H1 (cell line): ENCODE measurements around the gene WDFY4. TPM values are rescaled to one million over a fixed set of nuclear protein-coding genes. Genes with fewer than 3 reads are reported as not detected.

Experiments
- CHD2 ChIP-seq: IDR thresholded peaks from 2 replicates; pipeline ENCODE4 v1.6.1; 2012; ENCODE audit warnings: low read length, improper control_type of control experiment
- EZH2 ChIP-seq: fragments of 200-600 bp; sonication (generic); IDR thresholded peaks from 2 replicates; pipeline ENCODE4 v1.7.1; 2012; ENCODE audit warnings: low read depth, mild to moderate bottlenecking, moderate library complexity, low read length, inconsistent platforms; ENCODE audit not compliant: severe bottlenecking
- MAFK ChIP-seq: IDR thresholded peaks from 2 replicates; pipeline ENCODE4 v1.6.1; 2012; ENCODE audit warnings: low read depth, mild to moderate bottlenecking, improper control_type of control experiment, low read length
- polyA plus RNA-seq, 7 experiments: library from polyadenylated mRNA; depleted of rRNA in 3 of 7; stranded (reverse) in 5 of 7; unstranded in 2 of 7; fragments of >200 nt in 5 of 7; fragments of 200-250 nt in 2 of 7; gene quantifications; 1 replicate in 5 of 7; 2 replicates in 1 of 7; 4 replicates in 1 of 7; pipeline versions ENCODE4 v1.2.1 to v1.2.3, GENCODE V29; 2011 to 2013; ENCODE audit warnings: missing spikeins in 2 of 7, mixed read lengths in 2 of 7
- total RNA-seq: library from RNA; stranded (reverse); fragmentation: NEBNext Ultra II Directional; extraction: Animal tissue kit (Norgen Biotek cat#: 25700); gene quantifications from 2 replicates; pipeline ENCODE4 v1.2.1, GENCODE V29; 2021

WDFY4 gene
- total and polyA plus RNA-seq, 2 of the 8 experiments (the other 6 are each of a cell fraction or from before 2014, with no cell fraction given): not detected

DNA sequence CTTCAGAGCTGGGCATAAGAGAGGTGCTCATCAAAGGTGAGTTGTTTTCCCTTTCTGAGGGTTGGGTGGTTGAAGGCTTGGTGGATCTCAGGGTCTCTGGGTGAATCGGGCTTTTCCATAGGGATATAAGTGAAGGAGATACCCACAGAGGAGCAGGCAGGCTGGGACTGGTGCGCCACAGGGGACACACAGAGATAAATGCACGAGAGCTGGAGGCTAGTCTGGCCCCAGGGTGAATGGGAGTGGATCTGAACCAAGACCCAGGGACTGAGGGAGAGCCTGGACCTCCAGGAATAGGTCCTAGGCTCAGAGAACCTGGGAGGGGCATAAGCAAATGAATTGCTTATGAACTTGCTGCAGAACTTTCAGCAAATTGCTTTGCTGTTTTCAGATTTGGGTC, 193.4 kb downstream of the WDFY4 start (continued):
- no peak for TF ChIP-seq MAFK
- no peak for TF ChIP-seq CHD2
- TF ChIP-seq EZH2: no peak
- TF ChIP-seq, all 59 proteins: peak for 0
